CD4-positive, alpha-beta memory T cell (primary cell): ENCODE results near the gene CCDC9. TPM values are rescaled to one million over a fixed set of nuclear protein-coding genes. Genes with fewer than 3 reads are reported as not detected.

Experiments used
- microRNA-seq: library from miRNA; unstranded; fragments of <30 nt; microRNA quantifications from one replicate; pipeline ENCODE4 v1.2.0, GENCODE V29; 2021; ENCODE audit warnings: borderline replicate concordance, borderline number of aligned reads, borderline microRNAs expressed, mixed read lengths
- polyA plus RNA-seq, 2 donors: library from polyadenylated mRNA; unstranded; fragments of 300-500 nt; fragmentation: Illumina TruSeq; gene quantifications; one replicate each; pipeline ENCODE4 v1.2.3, GENCODE V29; 2021
- total RNA-seq, 2 experiments: library from RNA; stranded (reverse); gene quantifications; one replicate each; pipeline ENCODE4 v1.2.3, GENCODE V29; 2021

Gene CCDC9
- total and polyA plus RNA-seq, 4 experiments from 2014 or later, result 4.6 to 40.4 (median 25.7) TPM

Small RNA genes within 50 kb of the gene (microRNA-seq; reads per million reads assigned to microRNA genes)
- gene MIR3190 (not detected), gene MIR3191 (not detected)

Other genes with a start within 250 kb of the CCDC9 start
- gene NPAS1, start 236.7 kb upstream of the CCDC9 start, total RNA-seq, result under 1 TPM; 0.35 to 0.64 TPM
- not detected for gene NPAS1, start 236.7 kb upstream of the CCDC9 start, polyA plus RNA-seq
- gene TMEM160, start 207.9 kb upstream of the CCDC9 start, total RNA-seq, result 10 to 100 TPM; 34.1 to 36.0 TPM
- 100 to 1,000 TPM; 112 to 133 TPM for gene TMEM160, start 207.9 kb upstream of the CCDC9 start, polyA plus RNA-seq
- 10 to 100 TPM; 74.8 to 75.7 TPM for gene ZC3H4, start 142.7 kb upstream of the CCDC9 start, total RNA-seq
- gene ZC3H4, start 142.7 kb upstream of the CCDC9 start, polyA plus RNA-seq, result 1 to 10 TPM in 1 of 2 donors, under 1 TPM in 1; 0.33 to 3.4 TPM
- 10 to 100 TPM; 35.3 to 36.0 TPM for gene SAE1, start 125.7 kb upstream of the CCDC9 start, total RNA-seq
- 100 to 1,000 TPM; 107 to 182 TPM for gene SAE1, start 125.7 kb upstream of the CCDC9 start, polyA plus RNA-seq
- gene BBC3, start 25.3 kb upstream of the CCDC9 start, total RNA-seq, result 10 to 100 TPM; 31.9 to 32.2 TPM
- gene BBC3, start 25.3 kb upstream of the CCDC9 start, polyA plus RNA-seq, result 1 to 10 TPM; 3.7 to 8.0 TPM
- 10 to 100 TPM; 15.1 to 16.7 TPM for gene INAFM1, start 18.4 kb downstream of the CCDC9 start, total RNA-seq
- 1 to 10 TPM; 1.8 to 1.9 TPM for gene INAFM1, start 18.4 kb downstream of the CCDC9 start, polyA plus RNA-seq
- gene C5AR1, start 53.3 kb downstream of the CCDC9 start, total RNA-seq, result 1 to 10 TPM; 4.1 to 4.6 TPM
- not detected for gene C5AR1, start 53.3 kb downstream of the CCDC9 start, polyA plus RNA-seq
- gene C5AR2, start 75.7 kb downstream of the CCDC9 start, total RNA-seq, result 1 to 10 TPM; 2.1 to 2.9 TPM
- under 1 TPM; 0.10 to 0.11 TPM for gene C5AR2, start 75.7 kb downstream of the CCDC9 start, polyA plus RNA-seq
- gene DHX34, start 92.8 kb downstream of the CCDC9 start, total RNA-seq, result 10 to 100 TPM; 26.5 to 27.3 TPM
- 1 to 10 TPM; 1.7 to 7.4 TPM for gene DHX34, start 92.8 kb downstream of the CCDC9 start, polyA plus RNA-seq
- gene MEIS3, start 163.0 kb downstream of the CCDC9 start, total RNA-seq, result under 1 TPM in 1 of 2 experiments, not detected in 1; 0.35 TPM
- under 1 TPM in 1 of 2 donors, not detected in 1; 0.71 TPM for gene MEIS3, start 163.0 kb downstream of the CCDC9 start, polyA plus RNA-seq
- gene SLC8A2, start 215.4 kb downstream of the CCDC9 start, total RNA-seq, result not detected
- gene SLC8A2, start 215.4 kb downstream of the CCDC9 start, polyA plus RNA-seq, result not detected
- gene KPTN, start 227.7 kb downstream of the CCDC9 start, total RNA-seq, result 1 to 10 TPM; 4.0 to 4.3 TPM
- 10 to 100 TPM in 1 of 2 donors, 1 to 10 TPM in 1; 4.8 to 10.6 TPM for gene KPTN, start 227.7 kb downstream of the CCDC9 start, polyA plus RNA-seq